ENCODE data around the gene CBX1.
A peak's percentile ranks its signal among the peaks of the same experiment; 100 is the strongest.

The CBX1 gene

DNA sequence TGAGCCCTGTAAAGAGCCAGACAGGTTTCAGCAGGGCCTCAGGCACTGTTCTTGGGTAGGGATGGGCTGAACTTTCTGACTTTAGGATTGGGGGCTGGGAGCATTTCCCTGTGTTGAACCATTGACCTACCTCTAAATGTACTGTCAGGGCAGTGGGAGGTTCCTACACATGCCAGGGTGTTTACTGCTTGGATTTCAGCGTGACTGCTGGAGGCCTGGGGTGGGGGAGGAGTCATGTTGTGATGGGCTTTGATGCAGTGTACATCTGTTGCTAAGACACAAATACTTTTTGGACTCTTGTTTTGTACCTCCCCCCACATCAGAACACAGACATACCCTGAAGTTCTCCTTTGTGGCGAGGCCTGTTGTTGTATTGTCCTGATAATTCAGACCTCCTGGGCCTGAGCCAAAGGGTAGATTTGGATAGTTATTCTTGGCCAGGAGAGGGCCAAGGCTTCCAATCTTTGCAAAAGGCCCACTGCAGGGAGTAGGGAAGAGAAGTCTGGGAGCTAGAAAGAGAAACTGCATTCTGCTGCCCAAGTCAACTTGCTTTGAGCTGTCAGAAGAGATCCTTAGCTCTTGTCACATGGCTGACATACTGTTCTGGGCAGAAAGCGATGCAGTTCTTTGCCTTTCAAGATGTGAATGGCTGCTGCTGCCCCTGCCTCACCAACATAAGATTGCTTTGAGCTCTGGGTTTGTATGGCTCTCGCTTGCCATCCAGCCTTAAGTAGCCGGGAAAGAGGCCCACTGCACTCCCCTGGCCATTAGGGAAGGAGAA, 49.4 kb downstream of the CBX1 start:
- H2AFZ ChIP-seq (ENCODE audit: low read length, unreplicated experiment), result no peak overlapping the region
- peaks cover 7% of the 10 kb centered on the region; the same call in 1 of the 2 replicates for H3K36me3 ChIP-seq (ENCODE audit: insufficient read depth, low read length)
- peaks cover 79% of the 10 kb centered on the region for H3K79me2 ChIP-seq (ENCODE audit: control insufficient read depth, insufficient read depth, low read length, unreplicated experiment)
- peak overlapping the region; percentile 86 for H3K27ac ChIP-seq (ENCODE audit: low read depth, low read length)
- H3K27me3 ChIP-seq (ENCODE audit: insufficient read depth, low read length), result no peaks in the 10 kb centered on the region
- peaks cover 58% of the 10 kb centered on the region for H3K4me1 ChIP-seq (ENCODE audit: control insufficient read depth, insufficient read depth, low read length, unreplicated experiment)
- H3K4me3 ChIP-seq (ENCODE audit: low read depth, low read length), result peak overlapping the region; percentile 89

DNA sequence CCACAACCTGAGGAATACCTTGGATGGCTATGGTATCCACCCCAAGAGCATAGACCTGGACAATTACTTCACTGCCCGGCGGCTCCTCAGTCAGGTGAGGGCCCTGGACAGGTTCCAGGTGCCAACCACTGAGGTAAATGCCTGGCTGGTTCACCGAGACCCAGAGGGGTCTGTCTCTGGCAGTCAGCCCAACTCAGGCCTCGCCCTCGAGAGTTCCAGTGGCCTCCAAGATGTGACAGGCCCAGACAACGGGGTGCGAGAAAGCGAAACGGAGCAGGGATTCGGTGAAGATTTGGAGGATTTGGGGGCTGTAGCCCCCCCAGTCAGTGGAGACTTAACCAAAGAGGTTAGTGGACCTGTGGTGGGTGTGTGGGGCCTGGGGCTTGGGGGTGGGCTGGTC, 50.0 kb downstream of the CBX1 start:
- H3K4me3 ChIP-seq (ENCODE audit: low read depth, low read length), result peak overlapping the region; percentile 89
- H3K27ac ChIP-seq (ENCODE audit: low read depth, low read length), result peak overlapping the region; percentile 86
- no peaks in the 10 kb centered on the region for H3K27me3 ChIP-seq (ENCODE audit: insufficient read depth, low read length)
- H3K79me2 ChIP-seq (ENCODE audit: control insufficient read depth, insufficient read depth, low read length, unreplicated experiment), result peaks cover 83% of the 10 kb centered on the region
- peaks cover 7% of the 10 kb centered on the region; the same call in 1 of the 2 replicates for H3K36me3 ChIP-seq (ENCODE audit: insufficient read depth, low read length)
- peaks cover 62% of the 10 kb centered on the region for H3K4me1 ChIP-seq (ENCODE audit: control insufficient read depth, insufficient read depth, low read length, unreplicated experiment)
- H2AFZ ChIP-seq (ENCODE audit: low read length, unreplicated experiment), result no peak overlapping the region

DNA sequence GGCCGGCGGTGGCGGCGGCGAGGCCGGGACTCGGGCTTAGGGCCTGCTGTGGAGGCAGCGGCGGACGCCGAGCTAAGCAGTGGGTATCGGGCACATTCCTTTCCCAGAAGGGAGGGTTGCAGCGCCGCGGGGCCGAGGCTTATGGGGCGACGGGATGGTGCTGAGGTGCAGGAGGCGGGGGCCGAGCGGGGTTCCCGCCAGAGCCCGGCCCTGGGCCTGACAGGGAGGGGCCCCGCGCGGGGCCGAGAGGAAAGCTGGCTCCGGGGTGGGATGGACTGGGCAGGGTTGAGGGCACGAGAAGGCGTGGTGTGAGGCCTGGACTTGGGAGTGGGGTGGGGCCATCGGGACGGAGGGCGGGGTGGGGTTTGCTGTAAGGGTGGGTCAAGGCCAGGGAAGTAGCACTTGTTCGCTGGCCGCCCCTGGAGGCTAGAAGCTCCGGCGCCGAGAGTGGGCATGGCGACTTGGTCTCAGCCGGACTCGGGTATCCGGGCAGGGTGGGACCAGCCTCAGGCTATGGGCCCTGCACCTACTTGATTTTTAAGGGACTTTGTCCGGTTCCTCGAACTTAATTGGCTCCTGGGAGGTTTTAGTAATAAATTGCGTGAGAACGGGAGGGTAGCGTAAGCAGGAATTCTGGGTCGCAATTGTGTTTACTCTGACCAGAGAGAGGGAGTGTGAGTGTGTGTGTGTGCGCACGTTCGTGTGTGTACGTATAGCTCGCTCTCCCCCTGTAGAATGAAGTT, 52.7 kb downstream of the CBX1 start:
- Histone ChIP-seq H3K4me1 (ENCODE audit: control insufficient read depth, insufficient read depth, low read length, unreplicated experiment) (peaks cover 54% of the 10 kb centered on the region), H3K4me3 (ENCODE audit: low read depth, low read length) (peak overlapping the region; percentile 89), H3K27me3 (ENCODE audit: insufficient read depth, low read length) (no peaks in the 10 kb centered on the region), H3K36me3 (ENCODE audit: insufficient read depth, low read length) (peaks cover 7% of the 10 kb centered on the region; the same call in 1 of the 2 replicates), H3K79me2 (ENCODE audit: control insufficient read depth, insufficient read depth, low read length, unreplicated experiment) (peaks cover 65% of the 10 kb centered on the region), H2AFZ (ENCODE audit: low read length, unreplicated experiment) (no peak overlapping the region), H3K27ac (ENCODE audit: low read depth, low read length) (peak overlapping the region; percentile 86)

DNA sequence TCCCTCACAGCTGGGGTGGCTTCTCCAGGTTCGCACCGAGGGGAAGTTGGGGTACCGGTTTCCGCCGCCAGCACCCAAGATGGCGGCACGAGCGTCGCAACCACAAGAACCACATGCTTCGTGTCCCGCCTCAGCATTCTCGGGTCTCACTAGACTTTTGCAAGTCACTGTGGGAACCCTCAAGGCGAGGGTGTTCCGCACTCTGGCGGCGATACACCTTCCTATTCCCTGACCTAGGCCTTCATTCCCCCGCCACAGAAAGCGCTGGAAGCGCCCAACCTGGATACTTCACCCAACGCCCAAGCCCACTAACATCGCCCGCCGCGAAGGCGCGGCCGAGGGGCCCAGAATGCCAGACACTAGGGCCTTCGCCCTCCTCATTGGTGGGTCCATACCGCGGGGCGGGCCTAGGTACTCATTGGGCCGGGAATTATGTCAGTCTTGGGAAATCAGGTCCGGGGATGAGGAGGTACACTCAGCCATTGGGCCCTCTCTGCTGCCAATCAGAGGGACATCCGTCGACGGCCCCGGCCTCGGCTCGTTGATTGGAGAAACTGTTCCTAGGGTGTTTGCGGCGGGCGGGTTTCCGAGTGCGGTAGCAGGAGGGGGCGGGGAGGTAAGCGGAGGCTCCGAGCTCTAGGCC, 53.4 kb downstream of the CBX1 start, which contains the start of gene NFE2L1:
NFE2L1 (plus strand) TSS at position 619 of the 643 bp plus-strand sequence. CDS start 2,760 bp downstream, outside the sequence.
- Histone ChIP-seq H3K4me3 (ENCODE audit: low read depth, low read length) (peak within 1 kb of the TSS; percentile 89), H3K79me2 (ENCODE audit: control insufficient read depth, insufficient read depth, low read length, unreplicated experiment) (peaks cover 58% of the 10 kb centered on the region), H3K4me1 (ENCODE audit: control insufficient read depth, insufficient read depth, low read length, unreplicated experiment) (peaks cover 54% of the 10 kb centered on the region), H3K27me3 (ENCODE audit: insufficient read depth, low read length) (no peaks in the 10 kb centered on the region), H3K36me3 (ENCODE audit: insufficient read depth, low read length) (peaks cover 7% of the 10 kb centered on the region; the same call in 1 of the 2 replicates), H2AFZ (ENCODE audit: low read length, unreplicated experiment) (peak within 1 kb of the TSS; percentile 32), H3K27ac (ENCODE audit: low read depth, low read length) (peak within 1 kb of the TSS; percentile 86)

DNA sequence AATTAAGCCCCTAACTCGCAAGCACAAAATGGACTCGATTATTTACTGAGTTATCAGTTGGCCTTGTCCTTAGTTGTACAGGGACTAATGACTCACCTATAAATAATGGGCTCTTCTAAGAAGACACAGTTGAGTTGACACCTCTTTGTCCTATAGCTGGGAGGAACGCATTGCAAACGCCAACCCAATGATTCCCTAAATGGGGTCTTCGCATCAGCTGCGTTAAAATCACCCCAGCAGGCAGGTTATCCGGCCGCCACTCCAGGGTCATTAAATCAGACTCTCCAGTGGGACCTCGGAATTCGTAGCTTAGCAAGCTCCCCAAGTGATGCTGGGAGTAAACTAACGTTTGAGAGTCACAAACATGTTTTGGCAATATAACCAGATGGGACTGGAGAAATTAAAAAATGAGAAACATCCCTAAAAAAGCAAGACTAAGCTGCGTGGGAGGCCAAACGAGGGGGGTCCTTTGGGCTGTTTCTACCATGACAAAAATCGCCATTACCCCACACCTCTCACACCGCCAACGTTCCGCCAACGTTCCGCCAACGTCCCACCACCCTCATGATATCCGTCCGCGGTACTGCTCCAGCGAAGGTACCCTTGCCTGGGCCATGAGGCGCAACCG, 54.1 kb downstream of the CBX1 start:
- peak overlapping the region; percentile 32 for H2AFZ ChIP-seq (ENCODE audit: low read length, unreplicated experiment)
- H3K79me2 ChIP-seq (ENCODE audit: control insufficient read depth, insufficient read depth, low read length, unreplicated experiment), result peaks cover 52% of the 10 kb centered on the region
- no peaks in the 10 kb centered on the region for H3K27me3 ChIP-seq (ENCODE audit: insufficient read depth, low read length)
- H3K4me1 ChIP-seq (ENCODE audit: control insufficient read depth, insufficient read depth, low read length, unreplicated experiment), result peaks cover 50% of the 10 kb centered on the region
- peak overlapping the region; percentile 89 for H3K4me3 ChIP-seq (ENCODE audit: low read depth, low read length)
- H3K27ac ChIP-seq (ENCODE audit: low read depth, low read length), result peak overlapping the region; percentile 86
- H3K36me3 ChIP-seq (ENCODE audit: insufficient read depth, low read length), result peaks cover 7% of the 10 kb centered on the region; the same call in 1 of the 2 replicates

DNA sequence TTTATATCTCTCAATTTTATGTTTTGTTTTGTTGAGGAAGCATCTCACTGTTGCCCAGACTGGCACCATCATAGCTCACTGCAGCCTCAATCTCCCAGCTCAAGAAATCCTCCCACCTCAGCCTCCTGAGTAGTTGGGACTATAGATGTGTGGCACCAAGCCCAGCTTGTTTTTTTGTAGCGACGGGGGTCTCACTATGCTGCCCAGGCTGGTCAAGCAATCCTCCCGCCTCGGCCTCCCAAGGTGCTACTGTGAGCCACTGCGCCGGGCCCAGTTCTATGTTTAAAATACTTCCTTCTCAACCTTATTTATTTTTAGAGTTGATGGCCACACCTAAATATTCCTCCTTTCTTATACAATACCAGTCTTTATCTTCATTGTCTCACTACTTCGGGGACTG, 55.0 kb downstream of the CBX1 start:
- peak overlapping the region; percentile 86; the same call in 1 of the 2 replicates for H3K27ac ChIP-seq (ENCODE audit: low read depth, low read length)
- H3K4me3 ChIP-seq (ENCODE audit: low read depth, low read length), result peak overlapping the region; percentile 89
- peaks cover 41% of the 10 kb centered on the region for H3K4me1 ChIP-seq (ENCODE audit: control insufficient read depth, insufficient read depth, low read length, unreplicated experiment)
- no peaks in the 10 kb centered on the region for H3K27me3 ChIP-seq (ENCODE audit: insufficient read depth, low read length)
- peaks cover 5% of the 10 kb centered on the region; the same call in 1 of the 2 replicates for H3K36me3 ChIP-seq (ENCODE audit: insufficient read depth, low read length)
- H3K79me2 ChIP-seq (ENCODE audit: control insufficient read depth, insufficient read depth, low read length, unreplicated experiment), result peaks cover 43% of the 10 kb centered on the region
- H2AFZ ChIP-seq (ENCODE audit: low read length, unreplicated experiment), result no peak overlapping the region

DNA sequence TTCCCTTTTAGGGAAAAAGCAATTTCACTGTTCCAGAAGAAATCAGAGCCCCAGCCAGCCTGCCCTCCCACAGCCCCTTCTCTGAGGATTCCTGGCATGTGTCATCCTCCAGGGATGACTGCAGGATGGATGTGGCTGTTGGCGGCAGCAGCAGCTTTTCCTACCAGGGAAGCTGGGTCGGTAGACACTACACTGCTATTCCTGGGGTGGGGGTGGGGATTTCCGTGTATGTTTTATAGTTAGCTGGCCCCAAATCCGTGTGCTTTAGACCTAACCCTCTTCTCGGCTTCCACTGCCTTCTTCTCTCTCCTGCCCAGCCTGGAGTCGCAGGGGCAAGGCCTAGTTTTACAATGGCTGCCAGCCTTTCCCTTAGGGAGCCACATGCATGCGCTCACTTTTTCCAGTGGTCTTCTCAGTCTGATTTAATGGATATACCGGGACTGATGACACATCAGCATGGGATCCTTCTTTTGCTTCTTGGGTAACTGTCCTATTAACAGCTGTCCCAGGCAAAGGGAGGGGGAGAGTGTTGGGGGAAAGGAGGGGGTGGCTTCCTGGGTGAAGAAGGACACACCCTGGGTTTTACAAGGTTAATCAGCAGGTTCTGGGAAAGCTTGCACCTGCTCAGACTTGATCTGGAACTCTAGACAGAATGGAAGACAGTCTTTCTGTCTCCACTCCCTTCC, 55.8 kb downstream of the CBX1 start:
- H3K4me1 ChIP-seq (ENCODE audit: control insufficient read depth, insufficient read depth, low read length, unreplicated experiment), result peaks cover 34% of the 10 kb centered on the region
- no peaks in the 10 kb centered on the region for H3K36me3 ChIP-seq (ENCODE audit: insufficient read depth, low read length)
- H2AFZ ChIP-seq (ENCODE audit: low read length, unreplicated experiment), result no peak overlapping the region
- peak overlapping the region; percentile 20 for H3K27ac ChIP-seq (ENCODE audit: low read depth, low read length)
- peaks cover 37% of the 10 kb centered on the region for H3K79me2 ChIP-seq (ENCODE audit: control insufficient read depth, insufficient read depth, low read length, unreplicated experiment)
- 0 out of 2 replicates have a peak overlapping the region, but pooled peaks have one; percentile 89 for H3K4me3 ChIP-seq (ENCODE audit: low read depth, low read length)
- H3K27me3 ChIP-seq (ENCODE audit: insufficient read depth, low read length), result no peaks in the 10 kb centered on the region

DNA sequence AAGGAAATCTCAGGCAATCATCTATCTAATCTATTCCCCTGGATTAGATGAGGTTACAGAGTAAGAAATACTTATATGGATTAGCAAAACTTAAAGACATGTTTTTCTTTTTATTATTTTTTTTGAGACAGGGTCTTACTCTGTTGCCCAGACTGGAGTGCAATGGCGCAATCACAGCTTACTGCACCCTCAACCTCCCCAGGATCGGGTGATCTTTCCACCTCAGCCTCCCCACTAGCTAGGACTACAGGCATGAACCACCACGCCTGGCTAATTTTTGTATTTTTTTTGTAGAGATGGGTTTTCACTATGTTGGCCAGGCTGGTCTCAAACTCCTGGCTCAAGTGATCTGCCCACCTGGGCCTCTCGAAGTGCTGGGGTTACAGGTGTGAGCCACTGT, 56.4 kb downstream of the CBX1 start:
- Histone ChIP-seq H2AFZ (ENCODE audit: low read length, unreplicated experiment) (no peak overlapping the region), H3K27me3 (ENCODE audit: insufficient read depth, low read length) (no peaks in the 10 kb centered on the region), H3K4me3 (ENCODE audit: low read depth, low read length) (no peak overlapping the region), H3K27ac (ENCODE audit: low read depth, low read length) (peak overlapping the region; percentile 20; the same call in 1 of the 2 replicates), H3K36me3 (ENCODE audit: insufficient read depth, low read length) (no peaks in the 10 kb centered on the region), H3K4me1 (ENCODE audit: control insufficient read depth, insufficient read depth, low read length, unreplicated experiment) (peaks cover 34% of the 10 kb centered on the region), H3K79me2 (ENCODE audit: control insufficient read depth, insufficient read depth, low read length, unreplicated experiment) (peaks cover 31% of the 10 kb centered on the region)

DNA sequence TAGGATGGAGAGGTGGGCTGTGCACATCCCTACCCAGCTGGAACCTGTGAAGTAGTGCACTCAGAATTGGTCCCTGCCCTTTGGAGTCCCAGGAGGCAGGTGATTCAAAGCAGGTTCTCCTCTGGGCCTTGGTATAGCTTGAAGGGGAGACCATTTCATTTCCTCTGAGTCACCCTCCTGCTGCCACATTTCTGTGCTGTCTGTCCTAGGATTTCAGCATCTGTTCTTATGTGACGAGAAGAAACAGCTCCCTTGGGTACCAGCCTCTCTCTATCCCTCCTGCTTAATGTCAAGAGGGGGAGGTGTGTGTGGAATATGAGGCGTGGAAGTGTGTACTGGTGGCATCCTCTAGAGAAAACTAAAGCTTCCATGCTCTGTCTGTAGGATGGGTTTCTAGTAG, 58.1 kb downstream of the CBX1 start:
- Histone ChIP-seq H3K79me2 (ENCODE audit: control insufficient read depth, insufficient read depth, low read length, unreplicated experiment) (peaks cover 19% of the 10 kb centered on the region), H3K4me3 (ENCODE audit: low read depth, low read length) (no peak overlapping the region), H3K36me3 (ENCODE audit: insufficient read depth, low read length) (no peaks in the 10 kb centered on the region), H2AFZ (ENCODE audit: low read length, unreplicated experiment) (no peak overlapping the region), H3K4me1 (ENCODE audit: control insufficient read depth, insufficient read depth, low read length, unreplicated experiment) (peaks cover 39% of the 10 kb centered on the region), H3K27me3 (ENCODE audit: insufficient read depth, low read length) (no peaks in the 10 kb centered on the region), H3K27ac (ENCODE audit: low read depth, low read length) (peak overlapping the region; percentile 34)
